Left cardiac atrium (tissue), 4 donors: ENCODE measurements around the gene SYPL2. TPM values are rescaled to one million over a fixed set of nuclear protein-coding genes. Genes with fewer than 3 reads are reported as not detected.

Experiments used
- ATAC-seq, 2 donors: fragments of 200-7000 bp; cut with Tn5 transposase; one replicate each; pipeline ENCODE4 v1.9.1; 2020; ENCODE audit warnings: mild to moderate bottlenecking in 2 of 2, moderate library complexity in 2 of 2
- DNase-seq: peaks from one replicate; pipeline ENCODE4 v3.0.0-alpha.2; 2020
- intact Hi-C, 2 donors: fragments of 100-400 bp; cut with DNase I; formaldehyde crosslinking; loops; one replicate each; pipeline versions ENCODE4 v1.14.1 to v1.15.1; 2022 to 2023
- total RNA-seq, 2 donors: library from RNA; stranded (reverse); fragmentation: NEBNext Ultra II Directional; extraction: Animal tissue kit (Norgen Biotek cat#: 25700); gene quantifications; one replicate each; pipeline ENCODE4 v1.2.1, GENCODE V29; 2021
- donor health status: DM: no; HTN: yes; CAD: no.
- donor health status: DM: no; HTN: yes; CAD: no; lungs with severe emphysema.
- donor health status: DM: yes; HTN: yes; CAD: no.
- donor health status: Dilated cardiomyopathy.

The SYPL2 gene
- total RNA-seq, 2 donors from 2014 or later: 12.3 to 15.4 TPM

DNA sequence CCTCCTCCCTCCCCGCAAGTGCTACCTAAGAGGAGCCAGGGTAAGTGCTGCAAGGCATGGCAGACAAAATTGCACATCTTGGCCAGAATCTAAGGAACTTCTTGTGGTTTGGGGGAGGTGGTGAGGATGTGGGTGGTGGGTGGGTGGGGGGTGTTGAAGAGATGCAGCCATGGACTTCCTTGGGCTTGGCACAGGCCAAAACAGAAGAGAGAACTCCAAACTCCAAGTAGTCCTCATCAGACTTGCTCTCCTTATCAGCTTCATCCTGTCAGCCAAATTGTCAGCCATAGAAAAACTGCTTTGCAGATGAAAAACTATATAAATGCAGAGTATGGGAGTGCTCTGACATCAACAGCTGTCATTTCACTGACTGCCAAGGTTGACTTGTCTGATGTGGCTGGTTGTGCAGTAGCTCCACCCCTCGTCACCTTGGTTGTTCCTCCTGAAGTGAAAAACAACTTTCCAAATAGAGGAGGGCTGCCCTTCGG lies 36.1 kb downstream of the SYPL2 start:
- intact Hi-C loops: no loop called here
- no peak for DNase-seq
- no peak for ATAC-seq

DNA sequence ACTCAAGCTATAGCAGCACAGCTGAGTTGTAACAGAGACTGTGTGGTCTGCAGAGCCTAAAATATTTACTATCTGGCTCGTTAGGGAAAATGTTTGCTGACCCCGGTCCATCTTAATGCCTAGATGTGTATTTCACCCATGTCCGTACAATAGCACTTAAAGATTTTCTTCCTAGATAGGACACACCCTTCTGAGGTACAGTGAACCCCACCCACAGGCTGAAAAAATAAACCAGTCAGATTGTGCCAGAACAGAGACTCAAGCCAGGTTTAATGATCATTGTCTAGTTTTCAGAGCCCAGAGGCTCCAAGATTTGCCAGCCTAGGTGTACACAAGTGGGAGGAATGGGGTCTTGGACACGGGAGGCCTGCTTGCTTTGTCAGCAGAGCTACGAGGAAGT lies 37.6 kb downstream of the SYPL2 start:
- no peak for ATAC-seq
- intact Hi-C loops: no loop called here

DNA sequence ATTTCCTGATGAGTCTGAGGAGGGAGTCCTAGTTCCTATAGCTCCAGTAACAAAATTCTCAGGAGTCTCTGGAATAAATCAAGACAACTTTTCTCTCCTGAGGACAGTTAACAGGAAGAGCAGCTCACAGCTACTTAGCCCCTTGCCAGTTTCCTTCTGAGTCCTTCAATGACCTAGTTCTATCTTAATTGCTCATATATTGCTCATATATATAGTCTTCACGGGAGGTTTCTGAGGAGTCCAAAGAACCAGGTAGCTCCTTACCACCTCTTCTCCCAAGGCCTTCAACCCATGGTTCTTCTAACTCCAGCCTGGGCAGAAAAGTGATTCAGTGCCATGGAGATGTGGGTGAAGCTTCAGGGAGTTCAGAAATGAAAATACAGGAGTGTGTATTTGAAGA lies 38.6 kb downstream of the SYPL2 start:
- ATAC-seq (no peak), DNase-seq (no peak)
- intact Hi-C loops: no loop called here

More for the DNA sequence above, 37.6 kb downstream of the SYPL2 start:
- DNase-seq: no peak

DNA sequence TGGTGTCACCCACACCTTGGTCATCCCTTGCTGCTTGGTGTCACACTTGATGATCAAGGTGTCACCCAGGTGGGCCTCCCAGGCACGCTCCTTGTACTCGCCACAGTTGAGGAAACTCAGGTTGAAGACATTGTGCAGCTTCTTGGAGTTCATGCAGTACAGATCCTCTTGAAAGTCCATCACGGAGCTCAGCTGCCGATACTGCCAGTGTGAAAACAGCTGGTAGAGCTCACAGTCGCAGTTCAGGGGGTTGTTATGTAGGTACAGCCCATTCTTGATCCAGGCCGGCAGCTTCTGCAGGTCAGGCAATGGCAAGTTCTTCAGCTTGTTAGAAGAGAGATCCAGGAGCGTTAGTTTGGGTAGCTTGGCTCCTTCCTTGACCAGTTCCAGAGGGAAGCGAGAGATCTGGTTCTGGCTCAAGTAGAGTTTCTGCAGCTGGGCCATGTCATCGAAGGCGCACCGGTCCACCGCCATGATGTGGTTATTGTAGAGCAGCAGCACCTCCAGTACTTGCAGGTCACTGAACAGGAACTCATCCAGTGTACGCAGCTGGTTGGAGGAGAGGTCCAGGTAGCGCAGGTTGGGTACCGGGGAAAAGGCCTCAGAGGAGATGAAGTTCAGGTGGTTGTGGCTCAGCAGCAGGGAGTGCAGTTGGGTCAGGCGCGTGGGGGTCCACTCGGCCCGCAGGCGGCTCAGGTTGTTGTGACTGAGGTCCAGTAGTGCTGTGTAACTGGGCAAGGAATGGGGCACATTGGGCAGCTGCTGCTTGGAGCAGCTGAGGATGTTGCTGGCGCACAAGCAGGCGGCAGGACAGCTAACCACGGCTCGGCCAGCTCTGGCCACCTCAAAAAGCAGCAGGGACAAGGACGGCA lies 41.9 kb downstream of the SYPL2 start:
- intact Hi-C loops: no loop called here
- no peak for ATAC-seq
- peak; percentile 13 for DNase-seq

DNA sequence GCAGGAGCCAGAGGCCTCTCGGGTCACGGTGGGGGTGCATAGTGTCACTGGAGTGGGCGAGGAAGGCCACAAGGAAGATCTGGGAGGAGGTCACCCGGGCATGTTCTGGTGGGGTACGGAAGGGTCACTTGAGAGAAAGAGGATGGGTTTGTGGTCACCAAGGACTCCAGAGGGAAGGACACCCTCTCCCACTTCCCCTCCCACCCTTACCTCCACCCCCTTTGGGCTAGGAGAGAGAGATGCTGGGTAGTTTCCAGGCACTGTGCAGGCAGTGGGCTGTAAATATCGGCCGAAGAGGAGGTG lies 42.5 kb downstream of the SYPL2 start:
- ATAC-seq (peak in 1 of 2 donors; percentile 13), DNase-seq (peak; percentile 20)
- intact Hi-C loops: no loop called here

DNA sequence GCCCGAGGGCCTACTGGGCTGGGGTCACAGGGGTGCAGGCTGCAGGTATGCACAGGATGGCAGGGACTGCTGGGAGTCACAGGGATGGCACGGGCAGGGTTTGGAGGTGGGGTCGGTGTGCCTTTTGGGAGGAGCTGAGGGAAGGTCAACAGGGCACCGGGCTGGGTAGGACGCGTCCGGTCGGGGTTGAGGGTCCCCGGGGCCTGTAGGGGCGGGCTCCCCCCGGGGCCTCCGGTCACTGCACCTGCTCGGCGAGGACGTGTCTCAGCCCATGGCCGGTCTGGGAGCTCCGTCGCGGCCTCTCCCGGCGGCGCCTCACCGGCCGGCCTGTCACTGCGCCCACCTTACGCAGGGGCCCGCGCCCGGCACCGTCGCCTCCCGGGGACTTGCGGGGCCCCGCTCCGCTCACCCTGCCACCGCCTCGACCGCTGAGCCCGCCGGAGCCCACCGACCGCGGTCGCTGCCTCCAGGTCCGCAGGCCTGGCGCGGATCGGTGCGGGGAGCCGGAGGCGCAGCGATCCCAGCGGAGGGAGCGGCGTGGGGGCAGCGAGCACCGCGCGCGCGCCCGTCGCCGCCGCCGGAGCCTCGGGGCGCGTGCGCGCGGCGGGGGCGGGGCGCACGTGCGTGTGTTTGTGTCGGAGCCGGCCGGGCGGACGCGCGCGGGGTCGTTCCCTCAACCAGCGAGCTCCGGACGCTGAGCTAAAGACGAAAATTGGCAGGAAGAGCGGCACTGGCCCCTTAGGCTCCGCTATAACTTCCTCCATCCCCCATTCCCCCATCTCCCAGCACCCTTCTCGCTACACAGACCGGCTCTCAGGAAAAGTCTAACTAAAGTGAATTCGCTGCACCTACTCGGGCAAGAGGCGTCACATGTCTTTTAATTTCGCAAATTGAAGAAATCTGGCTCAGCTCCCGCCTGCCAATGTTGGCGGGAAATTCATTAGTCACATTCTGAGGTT lies 43.1 kb downstream of the SYPL2 start, which contains the start of gene AMIGO1:
Gene AMIGO1 (minus strand): TSS at position 552 of the 959 bp plus-strand sequence. CDS start 815 bp downstream, outside the sequence.
- peak; percentile 78 for DNase-seq
- ATAC-seq: peak; percentile 87 to 88
- intact Hi-C loops: no loop called here

DNA sequence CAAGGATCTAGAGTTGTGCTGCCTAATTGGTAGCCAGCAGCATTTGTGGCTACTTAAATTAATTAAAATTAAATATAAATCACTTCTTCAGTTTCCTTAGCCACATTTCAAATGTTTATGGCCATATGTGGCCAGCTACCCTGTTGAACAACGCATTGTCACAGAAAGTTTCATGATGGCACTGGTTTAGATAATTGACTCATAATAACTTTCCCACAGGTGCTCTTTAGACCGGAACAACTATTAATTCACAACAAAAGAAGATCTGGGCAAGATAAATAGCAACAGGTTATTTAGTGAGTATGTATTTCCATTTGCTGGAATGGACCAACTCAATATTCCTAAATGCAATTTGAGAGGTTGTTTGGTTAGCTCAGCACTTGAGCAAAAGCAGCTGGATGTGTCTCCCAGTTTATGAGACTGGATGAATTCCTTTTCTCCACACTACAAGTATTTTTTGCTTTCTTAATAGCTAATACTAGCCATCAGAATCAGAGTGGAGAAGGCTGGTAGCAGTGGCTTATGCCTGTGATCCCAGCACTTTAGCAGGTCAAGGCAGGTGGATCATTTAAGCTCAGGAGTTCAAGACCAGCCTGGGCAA lies 46.9 kb downstream of the SYPL2 start:
- ATAC-seq: no peak
- no peak for DNase-seq
- intact Hi-C loops: no loop called here

DNA sequence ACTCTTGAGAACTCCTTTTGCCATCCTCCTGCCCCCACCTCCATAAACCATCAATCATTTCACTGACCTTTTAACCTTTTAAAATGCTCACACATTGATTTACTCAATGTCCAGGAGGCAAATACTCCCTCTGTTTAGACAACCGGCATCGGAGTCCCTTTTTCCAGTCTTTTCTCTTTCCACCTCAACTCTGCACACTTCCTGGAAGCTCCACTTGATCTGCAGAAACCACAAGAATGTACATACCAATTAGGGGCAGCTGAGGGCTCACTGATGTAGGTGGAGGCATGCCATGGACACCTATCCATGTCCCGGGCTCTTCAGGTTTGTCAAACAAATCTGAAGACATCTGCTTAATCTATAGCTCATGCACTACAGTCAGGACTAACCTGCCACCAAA lies 48.5 kb downstream of the SYPL2 start:
- ATAC-seq: no peak
- no peak for DNase-seq
- intact Hi-C loops: no loop called here

DNA sequence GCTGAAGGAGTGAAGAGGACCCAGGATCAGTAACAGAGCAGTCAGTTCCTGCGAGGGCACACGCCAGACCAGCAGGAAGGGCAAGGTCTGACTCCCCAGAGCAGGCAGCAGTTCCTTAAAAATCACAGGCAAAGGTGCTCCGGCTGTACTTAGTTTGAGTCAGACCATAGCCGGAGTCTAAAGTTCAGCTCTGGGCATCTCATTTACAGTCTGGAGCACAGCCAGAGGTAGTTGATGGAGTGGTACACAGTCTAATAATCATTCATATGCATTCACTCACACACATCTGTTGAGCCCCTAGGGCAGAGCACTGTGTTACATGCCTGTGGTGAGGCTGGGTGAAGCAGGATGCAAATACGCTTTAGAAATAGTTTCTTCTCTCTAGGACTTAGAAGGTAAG lies 50.5 kb downstream of the SYPL2 start:
- intact Hi-C loops: no loop called here
- ATAC-seq (no peak), DNase-seq (no peak)

DNA sequence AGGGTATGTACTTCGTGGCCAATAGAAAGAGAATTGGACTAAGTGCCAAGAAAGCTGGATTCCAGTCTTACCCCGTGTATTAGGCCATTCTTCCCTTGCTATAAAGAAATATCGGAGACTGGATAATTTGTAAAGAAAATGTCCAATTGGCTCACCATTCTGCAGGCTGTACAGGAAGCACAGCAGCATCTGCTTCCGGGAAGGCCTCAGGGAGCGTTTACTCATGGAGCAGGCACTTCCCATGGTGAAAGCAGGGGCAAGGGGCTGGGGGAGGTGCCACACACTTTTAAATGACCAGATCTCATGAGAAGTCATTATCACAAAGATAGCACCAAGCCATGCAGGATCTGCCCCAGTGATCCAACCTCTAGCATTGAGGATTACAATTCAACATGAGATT lies 51.0 kb downstream of the SYPL2 start:
- peak; percentile 1 for DNase-seq
- no peak for ATAC-seq
- intact Hi-C loops: no loop called here

DNA sequence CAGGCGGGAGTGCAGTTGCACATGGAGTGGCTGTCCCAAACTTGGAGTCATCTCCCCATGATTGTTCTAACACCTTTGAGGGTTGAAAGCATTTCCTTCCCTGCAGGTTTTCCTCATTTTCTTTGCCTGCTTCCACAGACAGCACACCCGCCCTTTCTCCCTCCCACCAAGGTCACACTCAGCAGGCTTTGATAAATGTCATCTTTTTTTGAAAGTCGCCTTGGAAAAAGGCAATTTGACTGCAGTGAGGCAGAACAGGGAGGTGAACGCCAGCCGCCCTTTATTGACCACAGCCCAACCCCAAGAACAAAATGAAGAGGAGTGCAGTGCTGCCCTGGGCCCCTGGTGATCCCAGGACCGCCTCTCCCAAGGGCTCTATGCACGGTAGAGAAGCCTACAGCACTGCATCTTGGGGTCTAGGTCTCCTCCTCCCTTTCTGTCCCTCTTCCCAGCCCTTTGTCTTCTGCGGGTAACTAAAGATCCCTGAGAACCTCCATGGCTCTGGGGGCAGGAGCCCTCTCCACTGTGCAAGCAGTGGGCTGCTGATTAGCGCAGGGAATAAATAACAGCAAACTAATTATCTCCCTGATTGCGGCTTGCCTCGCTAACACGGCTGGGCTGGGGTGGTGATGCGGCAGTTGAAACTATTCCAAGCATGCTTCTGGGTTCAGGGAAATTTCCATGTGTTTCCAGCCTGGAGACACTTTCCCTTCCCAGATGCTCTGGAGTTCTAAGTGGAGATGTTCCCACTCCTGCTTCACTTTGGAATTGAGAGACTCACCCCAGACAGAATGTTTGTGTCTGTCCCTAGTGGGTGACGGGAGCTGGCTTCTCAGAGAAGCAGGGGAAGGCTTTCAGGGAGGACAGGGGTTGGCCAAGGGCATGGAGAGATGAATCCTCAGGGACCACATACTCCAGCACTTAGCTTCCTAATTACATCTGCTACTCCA lies 54.9 kb downstream of the SYPL2 start:
- peak; percentile 18 to 53 for ATAC-seq
- DNase-seq: peak; percentile 13
- intact Hi-C loops: no loop called here

DNA sequence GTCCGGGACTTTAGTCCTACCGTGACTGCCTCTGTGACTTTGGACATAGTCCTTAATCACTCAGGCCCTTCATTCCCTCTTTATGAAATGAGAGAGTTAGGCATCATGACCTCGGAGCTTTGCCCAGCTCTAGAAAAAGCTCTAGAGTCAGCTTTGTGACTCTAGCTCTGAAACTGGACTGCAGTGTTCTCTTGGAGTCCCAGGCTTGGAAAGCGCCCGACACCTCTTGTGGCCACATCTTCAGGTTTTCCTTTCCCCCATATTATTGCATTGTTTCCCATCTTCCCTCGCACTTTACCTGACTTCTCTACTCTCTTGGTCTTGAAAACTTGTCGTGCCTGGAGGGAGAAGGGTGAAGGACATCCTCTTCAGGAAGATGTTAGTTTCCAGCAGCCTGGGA lies 55.7 kb downstream of the SYPL2 start:
- DNase-seq (no peak), ATAC-seq (no peak)
- intact Hi-C loops: no loop called here

DNA sequence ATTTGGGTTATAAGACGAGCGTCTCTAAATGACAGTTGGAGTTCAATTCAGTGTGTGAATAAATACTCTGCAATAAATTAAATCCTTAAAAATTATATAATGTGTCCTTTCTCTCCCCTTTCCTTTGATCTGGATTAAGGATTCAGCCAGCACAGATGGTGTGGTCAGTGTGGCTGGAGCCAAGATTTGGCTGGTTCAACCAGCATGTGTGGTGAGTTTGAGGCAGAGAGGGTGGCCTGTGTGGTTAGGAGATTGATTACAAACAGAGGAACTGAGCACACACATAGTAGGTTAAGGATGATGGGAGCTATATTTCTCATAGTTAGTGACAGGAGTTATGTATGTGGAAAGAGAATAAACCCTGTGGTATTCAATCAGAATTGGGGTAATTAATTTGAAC lies 57.4 kb downstream of the SYPL2 start:
- intact Hi-C loops: no loop called here
- no peak for ATAC-seq

DNA sequence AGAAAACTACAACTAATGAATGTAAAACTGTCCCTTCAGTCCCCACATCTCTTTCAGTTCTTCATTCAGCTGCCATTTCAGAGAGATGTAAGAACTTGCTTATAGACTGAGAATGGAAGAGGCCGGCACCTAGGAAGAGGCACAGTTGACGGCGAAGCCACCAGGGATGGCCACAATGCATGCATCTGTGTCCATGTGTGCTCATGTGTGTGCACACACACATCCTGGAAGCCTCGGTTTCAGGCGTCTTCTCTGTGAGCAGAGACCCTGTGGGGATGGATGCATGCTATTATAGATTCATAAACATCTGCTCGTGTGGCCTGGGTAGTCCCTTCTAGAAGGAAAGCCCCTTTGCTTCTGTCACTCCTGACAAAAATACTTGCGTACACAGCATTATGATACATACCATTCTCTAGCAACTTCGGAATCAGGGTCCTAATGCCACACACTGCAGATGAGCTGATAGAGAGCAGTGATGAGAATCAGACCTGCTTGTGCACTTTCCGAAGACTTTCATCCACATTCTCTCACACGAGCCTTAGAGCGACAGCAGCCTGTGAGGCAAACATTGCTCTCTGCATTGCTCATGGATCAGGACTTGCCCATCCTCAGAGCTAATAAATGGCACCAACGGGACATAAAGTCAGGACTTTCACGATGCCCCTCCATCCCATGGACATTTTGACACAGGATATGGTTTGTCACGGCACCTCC lies 60.9 kb downstream of the SYPL2 start:
- intact Hi-C loops: no loop called here
- DNase-seq (no peak), ATAC-seq (no peak)

More for the DNA sequence above, 57.4 kb downstream of the SYPL2 start:
- DNase-seq: no peak

DNA sequence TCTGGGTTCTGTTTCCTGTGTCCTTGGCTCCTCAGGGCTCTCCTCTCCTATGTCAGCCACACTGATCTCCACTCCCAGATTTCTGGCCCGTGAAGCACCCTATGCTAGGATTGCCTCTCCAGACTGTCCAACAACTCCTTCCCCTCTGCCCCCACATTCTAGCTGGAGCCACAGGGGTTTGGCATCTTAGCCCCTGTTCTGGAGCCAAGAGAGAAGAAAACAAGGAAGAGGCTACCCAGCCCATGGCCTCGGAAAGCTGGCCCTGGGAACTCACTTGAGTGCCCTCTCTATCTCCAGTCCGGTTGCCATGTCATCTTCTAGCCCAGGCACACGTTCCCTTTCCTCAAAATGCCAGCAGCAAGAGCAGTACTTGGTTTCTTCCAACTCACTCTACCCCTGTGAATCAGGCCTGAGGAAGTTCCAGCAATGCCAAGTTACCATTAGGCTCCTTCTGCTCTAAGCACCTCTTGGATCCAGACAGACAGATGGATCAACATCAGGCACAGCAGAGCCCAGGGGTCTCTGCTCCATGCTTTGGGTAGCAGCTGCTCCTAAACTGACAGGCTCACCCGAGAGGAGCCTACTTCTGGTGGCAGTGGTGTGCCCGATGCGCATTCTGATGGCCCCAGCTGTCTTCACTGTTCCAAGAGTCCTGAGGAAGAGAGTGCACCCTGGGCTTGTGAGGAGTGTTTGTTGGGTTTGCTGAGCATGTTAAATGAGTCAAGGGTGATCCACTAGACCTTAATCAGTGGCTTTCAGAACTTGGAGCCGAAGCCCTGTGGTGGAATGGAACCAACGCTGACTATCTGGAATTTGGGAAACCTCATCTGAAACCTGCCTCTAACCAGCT lies 61.7 kb downstream of the SYPL2 start:
- intact Hi-C loops: no loop called here
- no peak for ATAC-seq
- no peak for DNase-seq

DNA sequence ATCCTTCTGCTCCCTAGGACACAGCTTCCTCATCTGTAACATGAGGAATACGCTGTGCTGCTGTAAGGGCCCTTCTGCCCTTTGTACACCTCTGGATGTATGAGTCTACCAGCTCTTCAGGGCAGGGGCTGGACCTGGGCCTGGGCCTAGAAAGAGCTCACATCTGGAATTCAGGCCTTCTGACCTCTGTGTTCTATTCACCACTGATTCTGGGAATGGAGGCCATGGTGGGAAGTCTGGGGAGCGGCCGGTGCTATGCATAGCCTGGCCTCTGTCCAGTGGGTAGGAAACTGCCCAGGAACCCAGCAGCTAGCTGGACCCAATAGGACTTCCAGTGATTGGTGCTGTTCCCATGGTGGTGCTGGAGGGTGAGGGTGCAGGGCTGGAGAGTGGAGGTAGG lies 62.4 kb downstream of the SYPL2 start:
- no peak for ATAC-seq
- intact Hi-C loops: no loop called here
- DNase-seq: no peak

DNA sequence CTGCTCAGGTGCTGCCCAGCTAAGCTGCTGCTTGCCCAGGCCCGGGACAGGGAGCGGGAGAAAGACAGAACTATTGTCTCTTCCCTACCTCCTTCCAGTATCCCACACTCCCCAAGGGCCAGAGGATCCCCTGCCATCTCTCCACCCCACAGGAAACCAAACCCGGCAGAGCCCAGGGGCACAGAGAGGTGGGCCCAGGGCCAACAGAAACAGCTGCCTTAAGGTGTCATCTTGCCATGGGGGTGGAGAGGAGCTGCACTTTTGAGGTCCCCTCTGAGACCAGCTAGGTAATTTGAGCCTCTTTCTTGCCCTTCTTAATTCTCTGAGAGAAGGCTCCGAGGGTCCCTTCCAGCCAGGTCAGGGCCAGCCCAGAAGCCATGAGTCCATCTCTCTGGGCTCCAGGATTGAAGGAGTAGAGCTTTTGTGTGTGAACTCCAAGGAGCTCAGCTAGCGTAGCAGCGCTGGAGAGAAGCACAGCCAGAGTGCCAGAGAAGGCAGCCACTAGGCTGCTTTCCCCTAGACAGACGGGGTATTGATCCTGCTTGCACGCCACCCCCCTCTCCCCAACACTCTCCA lies 63.6 kb downstream of the SYPL2 start:
- intact Hi-C loops: loop anchor here (2.0 to 10.0 kb wide), 4 partner anchors 31 to 265 kb away; partner anchors contain the start of gene CYB561D1 (in 1 of the 2)
- DNase-seq (no peak), ATAC-seq (no peak)
